Karpas-422 (cell line): Measurements from ENCODE around the gene SNX21. TPM values are rescaled to one million over a fixed set of nuclear protein-coding genes. Genes with fewer than 3 reads are reported as not detected.

Experiments used
- DNase-seq: peaks from one replicate; pipeline ENCODE4 v3.0.0-alpha.2; 2015
- H2AFZ ChIP-seq: fragments of 200-600 bp; sonication (generic); 2 replicates; pipeline ENCODE4 v1.6.1; 2014; ENCODE audit warnings: antibody characterized with exemption, low read length, mixed read lengths
- H3K27ac ChIP-seq: fragments of 200-600 bp; sonication (generic); 2 replicates; pipeline ENCODE4 v1.5.1; 2014; ENCODE audit warnings: mild to moderate bottlenecking, low read length, moderate library complexity
- H3K27me3 ChIP-seq: fragments of 200-600 bp; sonication (generic); 2 replicates; pipeline ENCODE4 v1.6.1; 2014; ENCODE audit warnings: low read length, mixed read lengths
- H3K36me3 ChIP-seq: fragments of 200-600 bp; sonication (generic); 2 replicates; pipeline ENCODE4 v1.6.1; 2014; ENCODE audit warnings: low read length, mixed read lengths; ENCODE audit not compliant: insufficient read depth
- H3K4me1 ChIP-seq: fragments of 200-600 bp; sonication (generic); 2 replicates; pipeline ENCODE4 v1.6.1; 2014; ENCODE audit warnings: mild to moderate bottlenecking, low read length, mixed read lengths
- H3K4me2 ChIP-seq: fragments of 200-600 bp; sonication (generic); 2 replicates; pipeline ENCODE4 v1.6.1; 2014; ENCODE audit warnings: low read length, low read depth, mild to moderate bottlenecking; ENCODE audit not compliant: poor library complexity, severe bottlenecking
- H3K4me3 ChIP-seq: fragments of 200-600 bp; sonication (generic); 2 replicates; pipeline ENCODE4 v1.5.1; 2014; ENCODE audit warnings: mild to moderate bottlenecking, antibody characterized with exemption, low read length, mixed read lengths
- H3K79me2 ChIP-seq: fragments of 200-600 bp; sonication (generic); 2 replicates; pipeline ENCODE4 v1.6.1; 2014; ENCODE audit warnings: mild to moderate bottlenecking, low read length, mixed read lengths
- H3K9ac ChIP-seq: fragments of 200-600 bp; sonication (generic); 2 replicates; pipeline ENCODE4 v1.6.0; 2014; ENCODE audit warnings: low read length
- H3K9me2 ChIP-seq: fragments of 200-600 bp; sonication (generic), shearing (Covaris generic); replicated peaks from 2 replicates; pipeline ENCODE4 v1.6.0; 2014; ENCODE audit warnings: mild to moderate bottlenecking, low read length, moderate library complexity; ENCODE audit not compliant: insufficient read depth
- H3K9me3 ChIP-seq: fragments of 300-700, 200-600 bp; sonication (generic); 2 replicates; pipeline ENCODE4 v1.6.1; 2014; ENCODE audit warnings: low read length, mixed read lengths
- H4K20me1 ChIP-seq: fragments of 200-600 bp; sonication (generic); 2 replicates; pipeline ENCODE4 v1.6.1; 2014; ENCODE audit warnings: mild to moderate bottlenecking, antibody characterized with exemption, low read length, low read depth; ENCODE audit not compliant: insufficient read depth
- total RNA-seq: library from RNA; depleted of rRNA; stranded (reverse); fragments of >200 nt; shearing (Covaris generic); gene quantifications from 2 replicates; pipeline ENCODE4 v1.2.3, GENCODE V29; 2014; ENCODE audit warnings: low replicate concordance

The SNX21 gene
- total RNA-seq, 1 experiment from 2014 or later, result not detected

- Histone ChIP-seq H3K4me3 (no peak overlapping the region), H3K4me2 (no peak overlapping the region), H3K4me1 (peaks cover 12% of the 10 kb centered on the region), H4K20me1 (no peaks in the 10 kb centered on the region), H3K27me3 (no peaks in the 10 kb centered on the region), H3K9ac (no peak overlapping the region), H3K9me2 (no peaks in the 10 kb centered on the region), H3K9me3 (no peaks in the 10 kb centered on the region), H3K79me2 (peaks cover 34% of the 10 kb centered on the region), H2AFZ (no peak overlapping the region), H3K27ac (no peak overlapping the region), H3K36me3 (peaks cover 17% of the 10 kb centered on the region)
- no peak for DNase-seq
Observed at GRCh38 chr20:45883100-45883469, 49.5 kb downstream of the SNX21 start.

GRCh38 chr20:45886590-45887345, 53.2 kb downstream of the SNX21 start:
- Histone ChIP-seq H3K9ac (no peak overlapping the region), H3K4me2 (no peak overlapping the region), H2AFZ (no peak overlapping the region), H3K27me3 (no peaks in the 10 kb centered on the region), H3K9me3 (no peaks in the 10 kb centered on the region), H3K36me3 (peaks cover 17% of the 10 kb centered on the region), H3K9me2 (no peaks in the 10 kb centered on the region), H4K20me1 (no peaks in the 10 kb centered on the region), H3K4me3 (no peak overlapping the region), H3K79me2 (peaks cover 39% of the 10 kb centered on the region), H3K4me1 (peaks cover 27% of the 10 kb centered on the region), H3K27ac (no peak overlapping the region)
- DNase-seq, result no peak

- Histone ChIP-seq H3K36me3 (peaks cover 17% of the 10 kb centered on the region), H3K9ac (no peak within 1 kb of the TSS), H3K4me3 (no peak within 1 kb of the TSS), H3K27ac (no peak within 1 kb of the TSS), H3K9me2 (no peaks in the 10 kb centered on the region), H3K4me1 (peaks cover 27% of the 10 kb centered on the region), H3K9me3 (no peaks in the 10 kb centered on the region), H3K27me3 (no peaks in the 10 kb centered on the region), H3K4me2 (no peak within 1 kb of the TSS), H4K20me1 (no peaks in the 10 kb centered on the region), H3K79me2 (peaks cover 38% of the 10 kb centered on the region), H2AFZ (no peak within 1 kb of the TSS)
- no peak for DNase-seq
Observed at GRCh38 chr20:45887346-45887715, 53.7 kb downstream of the SNX21 start, which contains the start of gene SPATA25. TSS of gene SPATA25 (minus strand) at chr20:45887622. CDS start at chr20:45887590, 32 bp downstream.

- H3K4me1 ChIP-seq, result peaks cover 34% of the 10 kb centered on the region
- no peaks in the 10 kb centered on the region for H3K9me2 ChIP-seq
- no peaks in the 10 kb centered on the region for H3K27me3 ChIP-seq
- H3K9ac ChIP-seq, result no peak overlapping the region
- DNase-seq, result no peak
- H4K20me1 ChIP-seq, result no peaks in the 10 kb centered on the region
- H3K4me2 ChIP-seq, result no peak overlapping the region
- no peak overlapping the region for H3K4me3 ChIP-seq
- peaks cover 25% of the 10 kb centered on the region for H3K79me2 ChIP-seq
- no peak overlapping the region for H2AFZ ChIP-seq
- peaks cover 8% of the 10 kb centered on the region for H3K36me3 ChIP-seq
- H3K27ac ChIP-seq, result no peak overlapping the region
- H3K9me3 ChIP-seq, result no peaks in the 10 kb centered on the region
Observed at GRCh38 chr20:45888681-45889080, 55.1 kb downstream of the SNX21 start.

- peak overlapping the region; percentile 91 for H3K4me3 ChIP-seq
Observed at GRCh38 chr20:45890077-45890984, 56.7 kb downstream of the SNX21 start.

GRCh38 chr20:45890985-45891983, 57.7 kb downstream of the SNX21 start, which contains the start of the genes CTSA and NEURL2:
TSS of gene CTSA (plus strand) at chr20:45891335. CDS start at chr20:45891569, 234 bp downstream.
TSS of gene NEURL2 (minus strand) at chr20:45891208. CDS start at chr20:45890991, 217 bp downstream.
- H3K4me2 ChIP-seq, result peak within 1 kb of the TSS; percentile 99
- no peaks in the 10 kb centered on the region for H3K9me3 ChIP-seq
- H3K4me3 ChIP-seq, result peak within 1 kb of the TSS; percentile 91
- H3K36me3 ChIP-seq, result peaks cover 7% of the 10 kb centered on the region; the same call in 1 of the 2 replicates
- no peaks in the 10 kb centered on the region for H4K20me1 ChIP-seq
- H3K9me2 ChIP-seq, result no peaks in the 10 kb centered on the region
- H3K4me1 ChIP-seq, result peaks cover 34% of the 10 kb centered on the region
- peak within 1 kb of the TSS; percentile 83 for H3K9ac ChIP-seq
- H3K27ac ChIP-seq, result peak within 1 kb of the TSS; percentile 60
- H3K27me3 ChIP-seq, result no peaks in the 10 kb centered on the region
- peak within 1 kb of the TSS; percentile 89 for H2AFZ ChIP-seq
- DNase-seq, result peak; percentile 95
- peaks cover 17% of the 10 kb centered on the region for H3K79me2 ChIP-seq

More at GRCh38 chr20:45890077-45890984, 56.7 kb downstream of the SNX21 start:
- no peaks in the 10 kb centered on the region for H3K9me3 ChIP-seq
- H4K20me1 ChIP-seq, result no peaks in the 10 kb centered on the region
- H2AFZ ChIP-seq, result peak overlapping the region; percentile 89
- H3K4me1 ChIP-seq, result peaks cover 34% of the 10 kb centered on the region
- peak overlapping the region; percentile 83 for H3K9ac ChIP-seq
- no peaks in the 10 kb centered on the region for H3K9me2 ChIP-seq
- H3K27ac ChIP-seq, result peak overlapping the region; percentile 60
- DNase-seq, result no peak
- peaks cover 7% of the 10 kb centered on the region; the same call in 1 of the 2 replicates for H3K36me3 ChIP-seq
- peaks cover 17% of the 10 kb centered on the region for H3K79me2 ChIP-seq
- H3K4me2 ChIP-seq, result peak overlapping the region; percentile 99
- no peaks in the 10 kb centered on the region for H3K27me3 ChIP-seq

GRCh38 chr20:45892049-45892825, 58.6 kb downstream of the SNX21 start:
- Histone ChIP-seq H3K79me2 (peaks cover 17% of the 10 kb centered on the region), H3K27ac (no peak overlapping the region), H3K9me2 (no peaks in the 10 kb centered on the region), H3K27me3 (no peaks in the 10 kb centered on the region), H3K4me2 (peak overlapping the region; percentile 99), H3K36me3 (peaks cover 7% of the 10 kb centered on the region; the same call in 1 of the 2 replicates), H3K9me3 (no peaks in the 10 kb centered on the region), H2AFZ (no peak overlapping the region), H4K20me1 (no peaks in the 10 kb centered on the region), H3K4me3 (peak overlapping the region; percentile 91), H3K9ac (peak overlapping the region; percentile 83), H3K4me1 (peaks cover 34% of the 10 kb centered on the region)
- DNase-seq, result no peak
